Upper lobe of left lung (tissue), 6 donors: ENCODE data around the gene DHCR24. TPM values are rescaled to one million over a fixed set of nuclear protein-coding genes. Genes with fewer than 3 reads are reported as not detected.

Source experiments
- ATAC-seq, 2 donors: fragments of 200-7000 bp; cut with Tn5 transposase; one replicate each; pipeline ENCODE4 v1.9.1; 2022; ENCODE audit warnings: mild to moderate bottlenecking in 2 of 2, moderate library complexity in 2 of 2; ENCODE audit not compliant: low FRiP score in 2 of 2
- DNase-seq, 2 donors: peaks; one replicate each; pipeline ENCODE4 v3.0.0-alpha.2; 2019 to 2020
- H3K27ac ChIP-seq, 4 donors: fragments of 200-600 bp; sonication (generic); one replicate each; pipeline ENCODE4 v1.5.1; 2016 to 2019
- H3K27me3 ChIP-seq, 4 donors: fragments of 200-600 bp; sonication (generic); one replicate each; pipeline ENCODE4 v1.5.1; 2017 to 2019
- H3K36me3 ChIP-seq, 4 donors: fragments of 200-600 bp; sonication (generic); one replicate each; pipeline ENCODE4 v1.5.1; 2016 to 2019
- H3K4me1 ChIP-seq, 4 donors: fragments of 200-600 bp; sonication (generic); one replicate each; pipeline ENCODE4 v1.5.1; 2018 to 2019
- H3K4me3 ChIP-seq, 4 donors: fragments of 200-600 bp; sonication (generic); one replicate each; pipeline ENCODE4 v1.5.1; 2017 to 2019; ENCODE audit warnings: mild to moderate bottlenecking in 2 of 4, moderate library complexity in 1 of 4
- H3K9me3 ChIP-seq, 4 donors: fragments of 200-600 bp; sonication (generic); one replicate each; pipeline ENCODE4 v1.5.1; 2018 to 2019
- EP300 ChIP-seq, 4 donors: sonication (generic); formaldehyde crosslinking; IDR thresholded peaks; one replicate each; pipeline ENCODE4 v1.5.1; 2017; ENCODE audit warnings: antibody characterized with exemption in 4 of 4, control low read depth in 2 of 4
- POLR2A ChIP-seq, 4 donors: fragments of 450-650 bp; IDR thresholded peaks; one replicate each; pipeline ENCODE4 v1.5.1; 2016 to 2017; ENCODE audit warnings: antibody characterized with exemption in 4 of 4, mild to moderate bottlenecking in 2 of 4
- POLR2AphosphoS5 ChIP-seq, 2 donors: sonication (generic); formaldehyde crosslinking; IDR thresholded peaks; one replicate each; pipeline ENCODE4 v1.5.1; 2017; ENCODE audit warnings: antibody characterized with exemption in 2 of 2
- WGBS, 2 donors: methylation state at CpG; one replicate each; pipeline ENCODE4 v1.1.5; 2017 to 2018; 5-methylcytosine and 5-hydroxymethylcytosine counted together
- total RNA-seq, 6 donors: library from RNA; depleted of rRNA in 4 of 6; stranded (reverse); fragments of >200 nt in 4 of 6; gene quantifications; one replicate each; pipeline versions ENCODE4 v1.1.0 to v1.2.1, GENCODE V29; 2016 to 2021
- TF ChIP-seq, protein P1 (sequence below), 6 experiments: fragments of 450-650 bp in 4 of 6; fragments of 200-600 bp in 2 of 6; sonication (generic) in 2 of 6; IDR thresholded peaks; one replicate each; pipeline ENCODE4 v1.5.1; 2016 to 2019; ENCODE audit warnings: antibody characterized with exemption in 6 of 6
- donor health status: DM: no; HTN: no; CAD: no; lungs with moderate emphysema.
- donor health status: DM: no; HTN: yes; CAD: no; lungs with severe emphysema.

DHCR24 gene
- total RNA-seq, 6 donors from 2014 or later: 188 to 863 (median 555) TPM

DNA sequence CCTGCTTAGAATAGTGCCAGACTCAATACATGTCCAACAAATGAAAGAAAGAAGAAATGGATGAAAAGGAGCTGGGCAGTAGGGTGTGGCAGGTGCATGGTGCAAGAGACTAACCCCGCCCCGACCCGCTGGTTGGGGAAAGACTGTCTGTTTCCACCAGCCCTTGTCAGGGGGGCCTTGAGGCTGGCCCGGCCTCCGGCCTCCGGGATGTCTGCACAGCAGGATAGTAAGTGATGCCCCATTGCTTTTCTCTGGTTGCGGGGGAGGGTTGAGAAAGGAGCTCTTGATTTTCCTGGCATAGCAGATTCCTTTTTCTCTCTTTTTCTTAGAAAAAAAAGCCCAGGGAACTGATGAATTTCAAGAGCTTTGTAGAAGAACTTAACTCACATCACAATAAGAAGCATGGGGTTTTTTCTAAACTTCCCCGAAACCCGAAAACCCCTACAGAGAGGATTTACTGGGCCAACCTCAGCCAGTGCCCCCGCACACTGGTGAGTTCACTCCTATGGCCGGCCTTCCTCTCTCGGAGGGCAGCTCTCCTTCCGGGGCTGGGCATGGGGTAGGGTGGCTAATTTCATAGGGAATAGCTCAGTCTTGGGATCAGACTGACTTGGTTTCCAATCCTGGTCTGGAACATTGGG lies 73.4 kb downstream of the DHCR24 start:
- Histone ChIP-seq H3K4me1 (no peaks in the 10 kb centered on the region), H3K27me3 (no peaks in the 10 kb centered on the region), H3K36me3 (no peaks in the 10 kb centered on the region), H3K27ac (no peak overlapping the region), H3K4me3 (no peak overlapping the region), H3K9me3 (no peaks in the 10 kb centered on the region)
- DNase-seq (no peak), ATAC-seq (no peak)
- TF ChIP-seq, protein P1, sequence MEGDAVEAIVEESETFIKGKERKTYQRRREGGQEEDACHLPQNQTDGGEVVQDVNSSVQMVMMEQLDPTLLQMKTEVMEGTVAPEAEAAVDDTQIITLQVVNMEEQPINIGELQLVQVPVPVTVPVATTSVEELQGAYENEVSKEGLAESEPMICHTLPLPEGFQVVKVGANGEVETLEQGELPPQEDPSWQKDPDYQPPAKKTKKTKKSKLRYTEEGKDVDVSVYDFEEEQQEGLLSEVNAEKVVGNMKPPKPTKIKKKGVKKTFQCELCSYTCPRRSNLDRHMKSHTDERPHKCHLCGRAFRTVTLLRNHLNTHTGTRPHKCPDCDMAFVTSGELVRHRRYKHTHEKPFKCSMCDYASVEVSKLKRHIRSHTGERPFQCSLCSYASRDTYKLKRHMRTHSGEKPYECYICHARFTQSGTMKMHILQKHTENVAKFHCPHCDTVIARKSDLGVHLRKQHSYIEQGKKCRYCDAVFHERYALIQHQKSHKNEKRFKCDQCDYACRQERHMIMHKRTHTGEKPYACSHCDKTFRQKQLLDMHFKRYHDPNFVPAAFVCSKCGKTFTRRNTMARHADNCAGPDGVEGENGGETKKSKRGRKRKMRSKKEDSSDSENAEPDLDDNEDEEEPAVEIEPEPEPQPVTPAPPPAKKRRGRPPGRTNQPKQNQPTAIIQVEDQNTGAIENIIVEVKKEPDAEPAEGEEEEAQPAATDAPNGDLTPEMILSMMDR (IDR thresholded peaks at IDR 0.05): no peak
- TF ChIP-seq POLR2A (IDR thresholded peaks at IDR 0.05) (no peak), EP300 (IDR thresholded peaks at IDR 0.05) (no peak), POLR2AphosphoS5 (IDR thresholded peaks at IDR 0.05) (no peak)
- 65 to 72% methylated on average over 12 to 13 of the region's 13 CpGs for WGBS, 2 donors

DNA sequence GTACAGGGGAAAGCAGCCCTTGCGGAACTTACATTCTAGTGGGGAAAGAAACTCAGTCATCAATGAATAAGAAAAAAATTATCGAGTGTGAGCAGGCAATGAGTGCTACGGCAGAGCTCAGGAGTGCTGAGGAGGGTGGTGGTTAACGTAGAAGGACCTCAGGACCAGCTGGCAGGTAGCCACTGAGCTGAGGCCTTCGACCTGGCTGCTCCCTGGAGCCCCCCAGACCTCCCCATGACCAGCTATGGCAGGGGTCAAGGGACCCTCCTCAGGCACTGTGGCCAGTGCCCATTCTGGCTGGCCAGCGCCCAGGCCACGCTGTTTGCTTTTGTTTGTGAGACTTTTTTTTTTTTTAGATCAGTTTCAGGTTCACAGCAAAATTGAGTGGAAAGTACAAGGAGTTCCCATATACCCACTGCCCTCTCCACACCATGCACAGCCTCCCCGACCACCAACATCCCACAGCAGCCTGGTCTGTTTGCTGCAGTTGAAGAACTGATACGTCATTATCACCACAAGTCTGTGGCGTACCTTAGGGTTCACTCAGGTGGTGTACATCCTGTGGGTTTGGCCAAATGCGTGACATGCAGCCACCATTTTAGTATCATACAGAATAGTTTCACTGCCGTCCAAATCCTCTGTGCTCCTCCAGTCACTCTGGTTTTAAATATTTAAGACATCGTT lies 74.1 kb downstream of the DHCR24 start:
- ATAC-seq: no peak
- H3K36me3 ChIP-seq: no peaks in the 10 kb centered on the region
- TF ChIP-seq, protein P1 (IDR thresholded peaks at IDR 0.05): no peak
- TF ChIP-seq EP300 (IDR thresholded peaks at IDR 0.05): no peak
- TF ChIP-seq POLR2AphosphoS5 (IDR thresholded peaks at IDR 0.05): no peak
- no peak for TF ChIP-seq POLR2A (IDR thresholded peaks at IDR 0.05)
- H3K9me3 ChIP-seq: no peaks in the 10 kb centered on the region
- DNase-seq: no peak
- H3K27ac ChIP-seq: no peak overlapping the region
- H3K4me1 ChIP-seq: no peaks in the 10 kb centered on the region
- H3K27me3 ChIP-seq: no peaks in the 10 kb centered on the region
- no peak overlapping the region for H3K4me3 ChIP-seq
- 76 to 81% methylated on average over 13 of the region's 13 CpGs for WGBS, 2 donors

DNA sequence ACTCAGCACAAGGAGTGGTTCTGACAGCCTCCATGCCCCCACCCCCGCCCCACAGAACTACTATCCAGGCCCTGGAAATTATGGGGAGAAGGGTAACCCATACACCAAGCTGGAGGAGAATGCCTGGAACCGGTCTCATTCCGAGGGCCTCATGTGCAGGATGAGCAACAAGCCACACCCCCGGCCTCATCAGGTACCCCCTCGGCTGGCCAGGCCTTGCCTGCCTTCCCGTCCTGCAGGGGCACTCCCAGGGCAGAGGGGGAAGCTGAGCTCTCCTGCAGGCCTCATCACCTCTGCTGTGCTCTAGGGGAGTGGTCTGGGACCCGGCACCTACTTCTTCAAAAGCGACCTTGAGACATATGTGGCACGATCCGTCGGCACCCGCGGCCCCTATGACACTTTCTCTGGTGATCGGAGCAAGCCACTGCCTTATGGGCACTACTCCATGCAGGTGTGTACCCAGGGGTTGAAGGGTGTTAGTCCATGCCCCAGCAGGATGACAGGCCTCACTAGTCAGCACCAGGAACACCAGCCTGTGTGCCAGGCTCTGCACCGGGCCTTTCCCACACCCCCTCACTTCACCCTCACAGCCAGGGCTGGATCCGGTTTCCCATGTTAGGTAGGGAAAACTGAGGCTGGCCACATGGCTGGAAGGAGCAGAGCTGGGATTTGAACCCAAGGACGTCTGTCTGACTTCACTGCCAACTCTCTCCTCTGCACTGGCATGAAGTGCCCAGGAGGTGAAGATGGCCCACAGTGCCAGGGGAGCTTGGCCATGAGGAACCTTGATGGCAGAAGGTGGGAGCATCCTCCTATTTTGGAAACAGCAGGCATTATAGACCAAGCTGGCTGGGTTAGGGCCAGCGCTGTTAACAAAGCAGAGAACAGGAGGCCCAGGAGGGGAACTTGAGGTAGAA lies 75.0 kb downstream of the DHCR24 start:
- Histone ChIP-seq H3K36me3 (no peaks in the 10 kb centered on the region), H3K4me3 (no peak overlapping the region), H3K9me3 (no peaks in the 10 kb centered on the region), H3K27me3 (no peaks in the 10 kb centered on the region), H3K27ac (no peak overlapping the region), H3K4me1 (no peaks in the 10 kb centered on the region)
- DNase-seq (no peak), ATAC-seq (no peak)
- no peak for TF ChIP-seq POLR2A (IDR thresholded peaks at IDR 0.05)
- no peak for TF ChIP-seq POLR2AphosphoS5 (IDR thresholded peaks at IDR 0.05)
- TF ChIP-seq, protein P1 (IDR thresholded peaks at IDR 0.05): no peak
- no peak for TF ChIP-seq EP300 (IDR thresholded peaks at IDR 0.05)
- 83 to 84% methylated on average over 8 to 18 of the region's 18 CpGs for WGBS, 2 donors

DNA sequence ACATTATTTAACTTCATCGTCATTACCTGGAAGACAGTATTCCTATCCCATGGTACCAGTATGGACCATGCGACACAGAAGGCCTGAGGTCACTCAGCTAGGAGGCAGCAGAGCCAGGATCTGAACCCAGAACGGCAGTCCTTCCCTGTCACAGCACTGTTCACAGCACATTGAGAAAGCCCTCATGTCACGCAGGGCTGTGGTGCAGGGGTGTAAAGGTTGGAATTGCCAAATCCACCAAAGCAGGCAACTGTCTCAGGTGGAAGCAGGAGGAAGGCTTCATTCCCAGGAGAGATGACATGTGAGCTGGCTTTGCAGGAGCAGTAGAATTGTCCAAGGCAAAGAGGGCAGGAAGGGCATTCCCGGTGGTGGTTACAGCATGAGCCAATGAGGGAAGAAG lies 75.9 kb downstream of the DHCR24 start:
- 83 to 90% methylated on average over 5 of the region's 5 CpGs for WGBS, 2 donors
- Histone ChIP-seq H3K27ac (no peak overlapping the region), H3K4me3 (no peak overlapping the region), H3K9me3 (no peaks in the 10 kb centered on the region), H3K36me3 (no peaks in the 10 kb centered on the region), H3K27me3 (no peaks in the 10 kb centered on the region), H3K4me1 (no peaks in the 10 kb centered on the region)
- ATAC-seq (no peak), DNase-seq (no peak)
- no peak for TF ChIP-seq POLR2A (IDR thresholded peaks at IDR 0.05)
